AG10803 (cell line): ENCODE measurements around the gene SLCO2A1.

Experiments
- DNase-seq: peaks from one replicate; pipeline ENCODE4 v3.0.0; 2010; ENCODE audit warnings: low read depth
- H3K4me3 ChIP-seq: 2 replicates; pipeline ENCODE4 v1.5.1; 2011; ENCODE audit warnings: mild to moderate bottlenecking, low read length, control low read depth
- TF ChIP-seq, protein P1 (sequence below): conservative IDR thresholded peaks from 2 replicates; pipeline ENCODE4 v1.5.1; 2011; ENCODE audit warnings: mild to moderate bottlenecking, low read length, control low read depth, inconsistent platforms

SLCO2A1 gene

GRCh38 chr3:134059671-134060560 lies 30.2 kb upstream of the SLCO2A1 start:
- peak; percentile 41 for DNase-seq
- TF ChIP-seq, protein P1, sequence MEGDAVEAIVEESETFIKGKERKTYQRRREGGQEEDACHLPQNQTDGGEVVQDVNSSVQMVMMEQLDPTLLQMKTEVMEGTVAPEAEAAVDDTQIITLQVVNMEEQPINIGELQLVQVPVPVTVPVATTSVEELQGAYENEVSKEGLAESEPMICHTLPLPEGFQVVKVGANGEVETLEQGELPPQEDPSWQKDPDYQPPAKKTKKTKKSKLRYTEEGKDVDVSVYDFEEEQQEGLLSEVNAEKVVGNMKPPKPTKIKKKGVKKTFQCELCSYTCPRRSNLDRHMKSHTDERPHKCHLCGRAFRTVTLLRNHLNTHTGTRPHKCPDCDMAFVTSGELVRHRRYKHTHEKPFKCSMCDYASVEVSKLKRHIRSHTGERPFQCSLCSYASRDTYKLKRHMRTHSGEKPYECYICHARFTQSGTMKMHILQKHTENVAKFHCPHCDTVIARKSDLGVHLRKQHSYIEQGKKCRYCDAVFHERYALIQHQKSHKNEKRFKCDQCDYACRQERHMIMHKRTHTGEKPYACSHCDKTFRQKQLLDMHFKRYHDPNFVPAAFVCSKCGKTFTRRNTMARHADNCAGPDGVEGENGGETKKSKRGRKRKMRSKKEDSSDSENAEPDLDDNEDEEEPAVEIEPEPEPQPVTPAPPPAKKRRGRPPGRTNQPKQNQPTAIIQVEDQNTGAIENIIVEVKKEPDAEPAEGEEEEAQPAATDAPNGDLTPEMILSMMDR, result no peak
- H3K4me3 ChIP-seq, result no peak overlapping the region

GRCh38 chr3:134059035-134059601 lies 29.4 kb upstream of the SLCO2A1 start:
- H3K4me3 ChIP-seq, result no peak overlapping the region
- TF ChIP-seq, protein P1, result no peak
- no peak for DNase-seq

- TF ChIP-seq, protein P1, result no peak
- H3K4me3 ChIP-seq, result no peak overlapping the region
- no peak for DNase-seq
Measured at GRCh38 chr3:134057654-134058110, 28.0 kb upstream of the SLCO2A1 start.

DNA sequence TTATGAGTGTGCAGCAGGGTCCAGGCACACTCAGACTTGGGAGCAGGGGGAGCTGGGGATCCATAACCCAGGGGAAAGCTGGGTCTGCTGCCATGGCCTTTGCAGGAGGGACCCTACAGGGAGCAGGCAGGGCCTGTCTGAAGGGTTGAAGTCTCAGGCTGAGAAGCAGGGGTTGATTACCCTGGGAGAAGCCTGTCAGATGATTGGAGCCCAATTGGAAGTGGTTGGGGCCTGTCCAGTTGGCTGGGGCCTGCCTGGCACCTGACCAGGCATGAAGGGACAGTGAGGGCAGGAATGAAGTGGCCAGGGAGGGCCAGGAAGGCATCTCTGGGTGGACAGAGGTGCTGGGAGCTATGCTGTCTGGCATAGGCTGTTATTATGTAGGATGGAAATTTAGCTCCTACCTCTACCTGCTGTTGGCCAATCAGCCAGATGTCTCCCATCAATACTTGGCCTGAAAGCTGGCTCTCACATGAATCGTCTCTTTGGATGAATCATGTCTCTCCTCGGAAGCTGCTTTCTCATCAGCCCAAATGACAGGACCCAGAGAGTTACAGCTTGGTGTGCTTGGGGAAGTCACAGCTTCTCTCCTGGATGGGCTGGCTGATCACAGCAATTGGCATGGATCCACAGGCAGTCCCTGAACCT lies 27.4 kb upstream of the SLCO2A1 start:
- H3K4me3 ChIP-seq, result no peak overlapping the region
- TF ChIP-seq, protein P1, result no peak
- DNase-seq, result peak; percentile 52

DNA sequence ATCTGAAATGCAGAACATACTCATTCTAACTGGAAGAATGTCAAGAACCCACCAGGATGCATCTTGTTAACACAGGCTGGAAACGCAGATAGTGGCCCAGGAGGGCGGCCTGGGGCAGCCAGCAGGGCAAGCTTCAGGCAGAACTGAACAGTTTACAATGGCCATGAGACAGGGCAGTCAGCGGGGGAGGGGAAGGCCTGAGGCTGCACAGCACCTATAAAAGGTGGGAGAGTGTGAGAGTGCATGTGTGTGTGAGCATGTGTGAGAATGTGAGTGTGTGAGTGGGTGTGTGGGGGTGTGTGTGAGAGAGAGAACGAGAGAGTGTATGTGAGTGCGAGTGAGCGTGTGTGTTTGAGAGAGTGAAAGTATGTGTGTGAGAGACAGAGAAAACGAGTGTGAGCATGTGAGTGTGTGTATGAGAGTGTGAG lies 26.8 kb upstream of the SLCO2A1 start:
- TF ChIP-seq, protein P1, result no peak
- no peak for DNase-seq
- H3K4me3 ChIP-seq, result no peak overlapping the region

GRCh38 chr3:134055661-134056060 lies 25.9 kb upstream of the SLCO2A1 start:
- TF ChIP-seq, protein P1, result no peak
- DNase-seq, result no peak
- H3K4me3 ChIP-seq, result no peak overlapping the region
